ENCODE results near the gene TMEM198.
A peak's percentile ranks its signal among the peaks of the same experiment; 100 is the strongest.

Gene TMEM198

DNA sequence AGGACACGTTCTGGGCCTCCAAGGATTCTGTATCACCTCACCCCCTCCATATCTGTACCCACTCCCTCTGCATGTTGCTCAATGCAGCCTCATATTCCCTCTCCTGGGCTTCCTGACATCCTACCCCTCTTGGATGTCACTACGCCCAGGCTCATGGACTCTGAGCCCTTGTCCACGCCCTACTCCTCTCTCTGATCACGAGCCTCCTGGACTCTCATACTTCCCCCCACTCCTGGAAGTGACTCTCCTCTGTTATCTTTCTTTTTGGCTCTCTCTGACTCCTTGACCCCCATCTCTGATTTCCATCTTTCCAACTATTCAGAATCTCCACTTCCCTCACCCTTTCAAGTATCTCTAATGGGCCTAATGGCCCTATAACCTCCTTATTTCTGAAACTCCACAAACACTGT, 2.1 kb downstream of the TMEM198 start:
- DNase-seq = no peak

DNA sequence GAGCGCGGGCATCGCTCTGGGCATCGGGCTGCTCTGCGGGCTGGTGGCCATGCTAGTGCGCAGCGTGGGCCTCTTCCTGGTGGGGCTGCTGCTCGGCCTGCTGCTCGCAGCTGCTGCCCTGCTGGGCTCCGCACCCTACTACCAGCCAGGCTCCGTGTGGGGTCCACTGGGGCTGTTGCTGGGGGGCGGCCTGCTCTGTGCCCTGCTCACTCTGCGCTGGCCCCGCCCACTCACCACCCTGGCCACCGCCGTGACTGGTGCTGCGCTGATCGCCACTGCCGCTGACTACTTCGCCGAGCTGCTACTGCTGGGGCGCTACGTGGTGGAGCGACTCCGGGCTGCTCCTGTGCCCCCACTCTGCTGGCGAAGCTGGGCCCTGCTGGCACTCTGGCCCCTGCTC, 3.8 kb downstream of the TMEM198 start:
- no peak for DNase-seq

DNA sequence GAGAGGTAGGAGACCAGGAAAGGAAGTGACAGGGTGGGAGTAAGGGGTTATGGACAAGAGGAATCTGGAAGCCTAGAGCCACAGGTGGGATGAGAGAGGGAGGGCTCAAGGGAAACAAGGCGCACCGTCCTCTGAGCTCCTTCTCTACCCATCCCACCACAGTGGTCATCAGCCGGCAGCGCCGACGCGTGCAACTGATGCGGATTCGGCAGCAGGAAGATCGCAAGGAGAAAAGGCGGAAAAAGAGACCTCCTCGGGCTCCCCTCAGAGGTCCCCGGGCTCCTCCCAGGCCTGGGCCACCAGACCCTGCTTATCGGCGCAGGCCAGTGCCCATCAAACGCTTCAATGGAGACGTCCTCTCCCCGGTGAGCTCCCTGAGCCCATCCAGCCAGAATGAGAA, 5.2 kb downstream of the TMEM198 start:
- DNase-seq = no peak

DNA sequence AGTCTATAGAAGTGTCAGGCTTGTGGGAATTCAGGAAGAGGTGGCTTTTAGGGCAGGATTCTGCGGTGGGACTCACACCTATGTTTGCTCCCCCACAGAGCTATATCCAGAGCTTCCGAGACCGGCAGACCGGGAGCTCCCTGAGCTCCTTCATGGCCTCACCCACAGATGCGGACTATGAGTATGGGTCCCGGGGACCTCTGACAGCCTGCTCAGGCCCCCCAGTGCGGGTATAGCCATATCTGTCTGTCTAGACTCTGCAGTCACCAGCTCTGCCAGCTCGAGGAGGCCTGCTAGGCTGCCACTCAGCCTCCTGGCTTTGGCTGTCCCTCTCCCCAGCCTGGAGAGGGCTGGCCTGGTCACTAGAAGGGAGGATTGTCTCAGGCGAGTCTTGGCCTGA, 5.8 kb downstream of the TMEM198 start:
- no peak for DNase-seq

DNA sequence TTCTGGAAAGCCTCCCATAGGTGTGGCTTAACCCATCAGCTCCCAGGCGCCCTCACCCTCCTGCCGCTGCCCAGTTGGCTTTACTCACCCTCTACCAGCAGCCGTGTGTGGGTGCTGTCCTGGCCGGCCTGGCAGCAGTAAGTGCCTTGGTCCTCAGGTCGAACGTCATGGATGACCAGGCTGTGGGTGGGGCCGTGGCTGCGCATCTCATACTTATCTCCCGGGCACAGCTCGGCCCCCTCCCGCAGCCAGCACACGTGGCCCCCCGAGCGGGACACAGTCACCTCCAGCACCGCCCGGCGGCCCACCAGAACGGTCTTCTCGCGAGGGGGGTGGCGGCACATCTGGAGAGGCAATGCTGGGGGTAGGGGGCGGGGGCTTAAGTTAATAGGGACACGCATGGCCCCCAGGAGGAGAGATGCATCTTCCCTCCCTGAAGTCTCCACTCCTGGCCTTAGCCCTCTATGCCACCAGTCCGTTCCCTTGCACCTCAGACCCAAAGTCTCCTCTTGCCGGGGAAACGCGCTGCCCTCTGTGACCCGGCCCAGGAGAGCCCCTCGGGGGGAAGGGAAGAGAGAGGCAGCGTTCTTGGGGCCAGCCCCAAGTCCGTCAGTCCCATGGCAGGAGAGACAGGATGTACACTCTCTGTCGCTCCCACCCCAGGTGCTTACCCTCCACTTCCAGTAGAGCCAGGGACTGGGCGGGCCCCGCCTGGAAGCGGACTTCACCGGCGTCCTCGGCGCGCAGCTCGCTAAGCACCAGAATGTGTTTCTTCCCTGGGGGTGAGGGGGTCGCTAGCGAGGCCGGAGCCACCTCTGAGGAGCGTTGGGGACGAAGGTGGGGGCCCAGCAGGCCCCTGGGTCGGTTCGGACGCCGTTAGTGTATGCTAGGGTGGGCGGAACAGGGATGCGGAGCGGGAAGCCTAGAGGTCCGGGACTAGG, 7.9 kb downstream of the TMEM198 start:
- peak; percentile 12 for DNase-seq

DNA sequence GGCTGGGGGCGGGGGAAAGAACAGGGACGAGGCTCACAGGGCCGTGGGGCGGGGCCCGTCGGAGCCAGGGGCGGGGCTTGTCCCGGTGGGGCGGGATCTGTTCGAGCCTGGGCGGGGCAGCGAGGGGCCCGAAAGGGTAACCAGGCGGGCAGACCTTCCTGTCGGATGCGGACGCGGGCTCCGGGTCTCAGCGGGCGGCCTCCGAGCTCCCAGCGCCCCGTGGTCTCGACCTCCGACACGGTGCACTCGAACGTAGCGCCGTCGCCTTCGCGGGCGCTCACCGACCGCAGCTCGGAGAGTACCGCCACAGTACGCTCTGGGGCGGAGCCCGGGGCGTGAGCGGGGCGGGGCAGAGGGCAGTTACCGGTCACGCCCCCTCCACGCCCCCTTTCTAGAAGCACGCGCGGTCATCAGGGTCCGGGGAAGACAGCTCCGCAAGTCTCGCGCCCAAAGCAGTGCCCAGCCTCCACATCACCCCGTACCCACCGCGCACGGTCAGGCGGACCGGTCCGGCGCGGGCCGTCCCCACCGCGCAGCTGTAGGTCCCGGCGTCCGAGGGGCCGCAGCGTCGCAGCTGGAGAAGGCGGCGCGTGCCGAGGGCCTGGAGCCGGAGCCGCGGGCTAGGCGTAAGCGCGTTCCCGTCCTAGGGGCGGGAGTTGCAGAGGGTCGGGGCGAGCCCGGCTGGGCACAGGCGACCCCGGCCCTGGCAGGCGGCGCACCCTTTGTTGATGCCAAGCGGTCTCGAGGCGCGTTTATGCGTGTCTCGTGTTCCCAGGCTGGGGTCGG, 8.7 kb downstream of the TMEM198 start:
- DNase-seq = peak; percentile 82

DNA sequence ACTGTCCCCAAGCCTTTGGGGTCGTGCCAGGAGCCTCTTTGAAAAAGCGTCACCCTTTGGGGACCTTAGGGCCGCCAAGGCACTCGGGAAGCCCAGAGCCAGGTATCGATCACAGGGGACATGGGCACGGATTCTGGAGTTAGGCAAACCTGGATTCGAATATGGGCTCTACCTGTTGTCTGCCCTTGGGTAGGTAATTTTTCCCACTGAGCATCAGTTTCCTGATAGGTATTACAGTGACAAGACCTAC, 9.3 kb downstream of the TMEM198 start:
- no peak for DNase-seq

DNA sequence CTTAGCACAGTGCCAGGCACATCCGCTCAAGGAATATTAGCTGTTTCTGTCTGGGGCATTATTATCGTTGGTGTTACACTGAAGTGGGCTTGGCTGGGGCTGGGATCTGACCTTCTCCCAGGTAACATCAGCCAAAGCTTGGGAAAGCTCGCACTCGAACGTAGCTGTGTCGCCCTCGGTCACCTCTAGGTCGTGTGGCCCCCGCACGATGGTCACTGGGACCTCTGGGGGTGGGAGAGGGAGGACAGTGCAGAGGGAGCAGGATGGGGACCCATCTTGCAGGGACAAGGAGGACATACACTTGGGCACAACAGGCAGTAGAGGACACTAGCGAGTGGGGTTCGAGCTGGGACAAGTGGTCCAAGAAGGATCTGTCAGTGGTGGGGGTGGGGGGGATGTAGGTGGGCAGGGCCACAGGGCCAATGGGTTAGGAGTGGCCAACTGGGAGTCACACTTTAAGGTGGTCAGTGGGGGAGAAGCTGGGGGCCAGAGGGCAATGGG, 9.7 kb downstream of the TMEM198 start:
- no peak for DNase-seq

DNA sequence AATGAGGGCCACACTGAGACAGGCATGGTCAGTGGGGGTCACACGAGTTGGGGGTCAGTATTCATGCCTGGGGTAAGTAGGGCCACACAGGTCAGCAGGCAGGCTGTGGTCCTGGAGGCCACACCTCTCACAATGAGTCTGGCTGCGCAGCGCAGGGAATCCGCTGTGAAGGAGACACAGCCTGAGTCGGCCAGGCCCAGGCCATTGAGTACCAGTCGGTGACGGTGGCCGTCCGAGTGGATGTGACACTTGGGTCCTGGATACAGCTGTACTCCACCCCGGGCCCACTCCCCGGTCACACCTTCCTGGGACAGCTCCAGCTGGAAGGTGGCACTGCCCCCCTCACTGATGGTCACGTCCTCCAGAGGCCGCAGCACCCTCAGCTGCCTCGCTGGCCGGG, 10.5 kb downstream of the TMEM198 start:
- no peak for DNase-seq

DNA sequence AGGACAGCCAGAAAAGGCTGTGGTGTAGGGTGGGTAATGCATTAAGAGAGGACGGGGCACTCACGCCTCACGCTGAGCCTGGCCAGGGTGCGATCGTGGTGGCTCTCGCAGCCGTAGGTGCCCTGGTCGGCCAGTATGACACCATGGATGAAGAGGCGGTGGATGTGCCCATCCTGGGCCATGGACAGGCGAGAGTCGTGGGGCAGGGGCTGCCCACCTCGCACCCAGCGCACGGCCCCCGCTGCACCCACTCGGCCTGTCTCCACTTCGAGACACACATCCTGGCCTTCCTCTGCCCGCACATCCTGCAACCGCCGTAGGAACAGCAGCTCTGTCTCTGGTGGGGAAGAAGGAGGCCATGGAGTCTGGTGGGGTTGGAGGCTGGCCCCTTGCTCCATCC, 12.1 kb downstream of the TMEM198 start:
- no peak for DNase-seq

DNA sequence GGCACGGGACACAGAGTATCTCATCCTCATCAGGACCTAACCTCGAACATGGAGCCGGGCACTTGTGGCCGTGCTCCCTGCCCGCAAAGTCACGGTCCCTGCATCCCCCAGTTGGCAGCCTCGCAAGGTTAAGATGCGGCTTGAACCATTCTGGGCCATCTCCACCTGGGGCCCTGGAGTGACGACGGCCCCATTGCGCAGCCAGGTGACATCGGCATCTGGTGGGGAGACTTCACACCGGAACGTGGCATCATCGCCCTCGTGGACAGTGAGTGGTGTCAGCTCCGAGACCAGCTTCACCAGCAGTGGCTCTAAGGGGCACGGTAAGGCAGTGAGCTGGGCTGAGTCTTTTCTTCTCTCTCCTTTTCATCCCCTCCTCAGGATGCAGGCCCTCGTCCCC, 12.6 kb downstream of the TMEM198 start:
- no peak for DNase-seq

DNA sequence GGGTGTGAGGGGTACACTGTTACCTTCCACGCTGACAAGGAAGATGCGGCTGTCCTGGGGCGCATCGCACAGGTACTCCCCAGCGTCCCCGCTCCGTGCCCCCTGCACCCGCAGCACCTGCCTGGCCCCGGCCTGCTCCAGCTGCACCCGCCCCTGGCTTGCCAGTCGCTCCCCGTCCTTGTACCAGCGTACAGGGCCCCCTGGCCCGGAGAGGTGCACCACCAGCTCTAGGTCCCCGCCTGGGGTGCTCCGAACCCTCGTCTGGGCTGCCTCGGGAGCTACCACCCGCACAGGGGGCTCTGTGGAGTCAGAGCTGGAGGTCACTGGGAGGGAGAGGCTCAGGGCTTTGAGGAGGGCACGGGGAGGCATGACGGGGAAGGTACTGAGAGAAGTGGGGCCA, 13.5 kb downstream of the TMEM198 start:
- no peak for DNase-seq

DNA sequence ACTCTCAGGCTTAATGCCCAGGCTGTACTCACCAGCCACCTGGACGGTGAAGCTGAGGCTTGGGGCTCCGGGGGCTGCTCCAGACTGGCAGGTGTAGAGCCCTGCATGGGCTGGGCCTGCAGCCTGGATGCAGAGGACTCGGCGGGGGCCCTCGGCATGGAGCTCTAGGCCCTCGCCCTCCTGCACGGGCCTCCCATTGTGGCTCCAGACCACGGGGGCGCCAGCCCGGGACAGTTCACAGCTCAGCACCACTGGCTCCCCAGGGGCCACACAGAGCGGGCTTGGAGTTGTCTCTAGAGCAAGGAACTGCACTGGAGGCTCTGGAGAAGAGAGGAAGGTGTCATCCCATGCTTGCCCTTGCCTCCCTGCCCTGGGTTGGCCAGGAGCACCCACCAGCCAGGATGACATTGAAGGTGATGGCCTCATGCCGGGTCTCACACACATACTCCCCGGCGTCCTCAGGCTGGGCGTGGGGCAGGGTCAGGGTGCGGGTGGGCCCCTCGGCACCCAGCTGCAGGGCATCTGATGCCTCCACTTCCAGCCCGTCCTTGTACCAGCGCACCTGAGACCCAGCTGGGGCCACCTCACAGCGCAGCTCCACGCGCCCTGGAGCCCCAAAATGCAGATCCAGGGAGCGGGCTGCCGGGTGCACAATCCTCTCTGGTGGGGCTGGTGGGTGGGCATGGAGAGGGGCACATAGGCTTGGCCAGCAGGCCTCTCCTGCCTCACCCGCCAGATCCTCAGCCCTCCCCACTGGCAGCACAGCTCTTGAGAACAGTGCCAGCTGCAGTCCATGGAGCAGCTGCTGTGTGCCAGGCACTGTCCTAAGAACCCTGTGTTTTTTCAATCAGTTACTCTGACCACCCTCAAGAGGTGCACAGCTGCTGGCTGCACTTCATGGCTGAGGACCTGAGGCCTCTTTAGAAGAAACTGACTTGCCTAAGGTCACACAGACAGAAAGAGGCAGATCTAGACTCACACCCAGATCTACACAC, 14.3 kb downstream of the TMEM198 start:
- no peak for DNase-seq

DNA sequence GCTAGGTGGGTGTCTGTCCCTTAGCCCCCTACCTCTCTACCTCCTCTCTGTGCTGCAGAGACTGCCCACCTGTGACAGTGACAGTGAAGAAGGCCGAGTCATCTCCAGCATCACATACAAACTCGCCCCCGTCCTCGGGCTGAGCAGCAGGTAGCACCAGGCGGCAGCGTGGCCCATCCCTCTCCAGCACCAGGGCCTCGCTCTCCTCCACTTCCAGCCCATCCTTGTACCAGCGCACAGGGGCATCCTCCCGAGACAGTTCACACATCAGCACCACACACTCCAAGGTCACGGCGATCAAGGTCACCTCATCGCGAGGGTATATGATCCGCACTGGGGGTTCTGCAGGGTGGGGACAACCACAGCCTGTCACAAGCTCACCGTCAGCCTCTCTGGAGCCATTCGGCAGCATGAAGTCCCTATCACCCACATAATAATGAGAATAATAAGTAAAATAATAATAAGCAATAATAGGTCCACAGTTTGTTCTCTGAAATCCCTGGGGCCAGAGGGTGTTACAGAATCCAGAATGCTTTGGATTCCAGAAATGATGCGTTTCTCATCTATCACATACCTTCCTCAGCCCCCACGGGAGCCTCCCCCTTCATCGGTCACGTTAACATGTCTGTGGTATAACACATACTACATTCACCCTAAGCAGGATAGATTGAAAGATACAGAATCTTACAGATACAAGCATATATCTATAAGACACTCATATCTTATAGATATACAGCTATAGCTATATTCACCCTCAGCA, 15.5 kb downstream of the TMEM198 start:
- DNase-seq = no peak

DNA sequence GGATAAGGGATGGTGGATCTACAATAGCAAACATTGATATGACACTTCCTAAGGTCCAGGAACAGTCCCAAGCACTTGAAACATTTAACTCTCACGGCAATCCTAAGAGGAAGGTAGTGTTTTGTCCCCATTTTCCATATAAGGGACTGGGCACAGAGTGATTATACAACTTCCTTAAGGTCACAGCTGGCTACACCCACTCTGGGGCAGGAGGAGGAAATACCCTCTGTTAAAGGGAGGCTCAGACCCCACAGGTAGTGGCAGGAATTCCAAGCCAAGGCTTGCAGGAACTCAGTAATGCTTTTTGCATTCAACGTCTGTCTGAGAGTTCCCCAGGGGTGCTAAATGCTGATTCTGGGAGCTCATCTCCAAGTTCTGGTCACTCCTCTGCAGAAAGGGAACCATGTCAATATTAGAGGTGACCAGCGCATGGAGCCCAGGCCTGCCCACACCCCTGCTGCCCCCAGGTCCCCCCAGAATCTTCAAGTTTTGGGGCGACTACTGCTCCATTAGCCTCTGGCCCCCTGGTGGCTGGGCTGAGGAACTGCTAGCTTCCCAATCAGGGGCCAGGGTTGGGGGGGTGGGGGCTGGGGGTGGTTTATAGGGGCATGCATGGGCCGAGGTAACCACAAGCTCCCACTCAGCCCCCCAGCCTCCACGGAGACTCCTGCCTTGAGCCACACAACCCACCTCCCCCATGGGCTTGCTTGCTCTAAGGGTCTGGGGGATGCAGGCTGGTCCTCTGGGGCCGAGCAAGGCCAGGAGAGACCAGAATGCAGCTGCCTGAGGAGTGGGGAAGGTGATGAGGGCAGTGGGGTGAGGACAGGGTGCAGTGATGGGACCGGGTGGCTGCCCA, 16.4 kb downstream of the TMEM198 start:
- peak; percentile 20 for DNase-seq

DNA sequence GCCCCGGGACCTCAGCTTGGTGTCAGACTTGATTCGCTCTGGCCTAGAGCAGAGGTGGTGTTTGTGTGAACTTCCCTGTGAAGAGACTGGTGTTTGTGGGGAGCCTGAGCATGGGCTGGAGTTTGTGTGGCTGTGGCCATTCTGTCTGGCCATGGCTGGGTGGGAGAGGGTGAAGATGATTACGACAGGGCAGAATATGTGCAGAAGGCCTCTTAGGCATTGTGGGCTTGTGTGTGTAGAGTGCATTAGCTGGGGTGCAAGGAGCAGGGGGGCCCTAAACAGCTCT, 17.0 kb downstream of the TMEM198 start:
- DNase-seq = no peak

DNA sequence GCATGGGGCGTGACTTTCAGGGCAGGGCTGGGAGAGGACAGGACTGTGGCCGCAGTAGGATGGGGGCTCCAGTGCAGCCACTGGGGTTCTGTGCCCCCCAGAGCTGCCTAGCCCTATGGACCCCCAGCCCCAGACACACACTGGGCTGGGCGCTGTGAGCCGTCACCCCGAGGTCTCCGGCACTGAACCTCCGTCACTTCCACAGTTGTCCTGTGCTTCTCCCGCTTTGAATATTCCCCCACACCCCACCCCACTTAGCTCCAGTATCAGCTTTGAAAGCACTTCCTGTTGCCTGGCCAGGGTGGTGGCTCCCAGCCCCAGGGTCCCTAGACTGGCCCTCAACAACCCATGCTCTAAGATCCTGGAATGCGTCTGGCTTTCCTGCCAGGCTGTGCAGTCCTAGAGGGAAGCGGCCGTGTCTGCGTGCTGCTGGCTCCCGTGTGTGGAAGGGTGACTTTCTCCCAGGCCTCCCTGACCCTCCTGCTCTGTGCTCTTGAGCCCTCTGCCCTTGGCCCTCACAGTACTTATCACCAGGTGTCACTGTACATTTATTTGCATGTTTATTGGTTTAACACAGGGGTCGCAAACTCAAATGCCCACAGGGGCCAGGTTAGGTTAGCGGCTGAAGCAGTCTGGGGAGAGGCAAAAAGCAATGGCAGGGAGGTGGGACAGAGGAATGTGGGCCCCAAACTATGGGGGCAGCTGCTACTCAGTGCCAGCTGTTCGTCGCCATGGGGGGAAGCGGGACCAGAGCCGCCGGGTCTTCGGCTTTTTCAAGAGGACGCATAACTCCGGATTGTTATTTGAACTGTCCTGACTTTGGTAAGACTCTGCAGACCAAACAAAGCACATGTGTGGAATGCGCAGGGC, 17.6 kb downstream of the TMEM198 start:
- DNase-seq = no peak

DNA sequence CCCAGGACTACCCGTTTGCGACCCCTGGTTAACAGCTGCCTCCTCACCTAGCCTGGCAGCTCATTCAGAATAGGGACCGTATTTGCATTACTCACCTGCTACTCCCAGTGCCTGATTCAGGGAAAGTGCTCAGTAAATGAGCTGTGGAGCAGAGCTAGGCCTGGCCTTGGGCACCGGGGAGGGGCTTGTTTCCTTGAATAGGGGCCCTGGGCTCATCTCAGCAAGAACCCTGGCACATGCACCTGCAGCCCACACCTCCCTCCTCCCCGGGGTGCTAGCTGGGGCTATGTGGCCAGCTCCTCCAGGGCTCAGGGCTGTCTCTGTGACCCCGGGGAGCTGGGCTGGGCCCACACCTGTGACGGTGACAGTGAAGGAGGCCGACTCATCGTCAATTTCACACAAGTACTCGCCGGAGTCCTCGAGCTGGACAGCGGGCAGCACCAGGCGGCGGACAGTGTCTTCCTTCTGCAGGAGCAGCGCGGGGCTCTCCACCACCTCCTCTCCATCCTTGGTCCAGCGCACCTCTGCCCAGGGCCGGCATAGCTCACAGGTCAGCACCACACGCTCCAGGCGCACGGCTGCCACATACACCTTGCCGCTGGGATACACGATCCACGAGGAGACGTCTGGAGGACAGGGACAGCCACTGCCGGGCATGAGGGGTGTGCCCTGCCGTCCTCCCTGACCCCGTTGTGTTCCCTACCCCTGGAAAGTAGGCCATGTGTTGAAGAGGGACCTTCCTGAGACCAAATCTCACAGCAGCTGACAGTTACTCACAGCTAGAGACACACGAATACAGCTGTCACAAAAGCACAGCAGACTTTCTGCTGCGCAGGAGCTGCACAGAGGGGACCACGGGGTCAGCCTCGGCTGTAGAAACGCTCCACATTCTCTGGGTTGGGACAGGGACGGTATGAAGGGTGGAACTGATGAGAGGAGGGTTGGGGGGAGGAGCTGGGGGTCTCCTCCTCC, 18.5 kb downstream of the TMEM198 start:
- no peak for DNase-seq

DNA sequence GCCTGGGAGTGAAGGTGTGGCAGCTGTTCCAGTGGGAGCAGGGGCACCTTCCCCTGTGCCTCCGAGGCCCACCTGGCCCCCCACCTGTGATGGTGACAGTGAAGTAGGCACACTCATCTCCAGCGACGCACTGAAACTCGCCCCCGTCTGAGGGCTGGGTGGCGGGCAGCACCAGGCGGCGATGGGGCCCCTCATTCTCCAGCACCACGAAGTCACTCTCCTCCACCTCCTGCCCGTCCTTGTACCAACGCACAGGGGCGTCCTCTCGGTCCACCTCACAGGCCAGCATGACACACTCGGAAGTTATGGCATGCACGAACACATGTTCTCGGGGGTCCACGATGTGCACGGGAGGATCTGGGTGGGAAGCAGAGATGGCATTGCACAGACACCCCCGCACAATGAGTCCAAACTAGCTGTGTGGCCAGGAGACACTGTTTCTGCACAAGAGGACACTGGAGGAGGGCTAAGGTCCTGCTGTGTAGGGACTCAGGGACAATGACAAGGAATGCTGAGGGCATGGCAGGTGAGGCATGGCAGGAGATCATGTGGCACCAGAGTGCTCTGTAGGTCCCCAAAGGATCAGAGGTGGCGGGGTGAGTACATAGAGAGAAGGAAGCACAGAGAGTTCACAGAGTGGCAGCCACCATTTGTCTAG, 19.6 kb downstream of the TMEM198 start:
- no peak for DNase-seq
